Anterior cingulate cortex (tissue), 58 donors: Measurements from ENCODE around the gene DET1.
"Not testable (repeated sequence)": the region's sequence is repeated elsewhere in the genome, so short reads cannot be mapped to it uniquely, and the experiment has no call there.

ENCODE experiments used
- DNase-seq, 58 donors: peaks; one replicate each; lab custom pipeline; 2025; lab: John Stamatoyannopoulos, UW

Gene DET1

DNA sequence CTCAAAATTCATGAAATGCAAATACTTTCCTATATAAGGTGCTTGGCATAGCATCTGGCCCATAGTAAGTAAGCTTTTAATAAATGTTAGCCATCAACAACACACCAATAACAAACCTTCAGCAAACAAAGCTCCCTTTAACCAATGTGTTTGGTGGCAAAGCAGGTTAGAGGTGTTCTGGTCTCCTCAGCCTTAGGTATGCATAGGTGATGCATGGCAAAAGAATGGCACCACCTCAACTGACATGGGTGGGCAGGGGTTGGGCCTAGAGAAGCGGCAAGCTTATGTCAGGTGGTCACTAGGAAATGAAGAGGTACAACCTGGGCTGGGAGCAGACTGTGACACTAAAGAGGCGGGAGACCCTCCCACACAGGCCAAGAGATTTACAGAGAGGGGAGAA, 40.8 kb downstream of the DET1 start:
- DNase-seq = no peak

DNA sequence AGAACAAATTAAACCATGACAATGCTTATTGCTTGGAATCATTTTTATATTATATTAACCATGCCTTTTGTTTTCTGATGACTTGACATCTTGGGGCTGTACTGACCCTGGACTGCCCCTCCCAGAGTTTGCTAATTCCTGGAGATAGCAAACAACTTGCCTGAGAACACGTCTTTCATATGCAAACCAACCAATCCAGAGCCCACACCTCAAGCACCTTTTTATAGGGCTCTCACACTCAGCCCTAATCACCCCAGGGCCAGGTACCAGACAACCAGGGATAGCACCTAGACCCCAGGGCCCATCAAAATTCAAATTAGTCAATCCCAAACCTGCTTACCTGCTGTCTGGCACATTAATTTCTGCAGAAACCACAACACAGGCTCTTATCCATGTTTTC, 42.0 kb downstream of the DET1 start:
- DNase-seq = no peak

DNA sequence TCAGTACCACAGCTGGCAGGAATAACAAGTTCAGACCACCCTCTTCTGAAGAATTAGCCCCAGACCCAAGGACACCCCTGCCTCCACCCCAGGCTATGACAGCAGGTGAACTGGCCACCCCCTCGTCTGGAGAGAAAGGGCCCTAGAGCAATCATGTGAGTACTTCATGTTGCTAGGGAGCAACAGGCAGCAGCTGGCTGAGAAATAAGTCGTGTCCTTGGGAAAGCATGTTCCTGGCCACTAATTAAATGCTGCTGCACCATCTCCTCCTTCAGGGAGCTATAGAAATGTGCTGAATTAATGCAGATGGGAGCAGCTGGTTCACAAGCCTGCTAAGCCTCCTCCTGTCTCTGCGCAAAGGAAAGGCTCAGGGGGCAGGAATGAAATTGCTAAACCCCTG, 47.5 kb downstream of the DET1 start:
- DNase-seq = no peak

DNA sequence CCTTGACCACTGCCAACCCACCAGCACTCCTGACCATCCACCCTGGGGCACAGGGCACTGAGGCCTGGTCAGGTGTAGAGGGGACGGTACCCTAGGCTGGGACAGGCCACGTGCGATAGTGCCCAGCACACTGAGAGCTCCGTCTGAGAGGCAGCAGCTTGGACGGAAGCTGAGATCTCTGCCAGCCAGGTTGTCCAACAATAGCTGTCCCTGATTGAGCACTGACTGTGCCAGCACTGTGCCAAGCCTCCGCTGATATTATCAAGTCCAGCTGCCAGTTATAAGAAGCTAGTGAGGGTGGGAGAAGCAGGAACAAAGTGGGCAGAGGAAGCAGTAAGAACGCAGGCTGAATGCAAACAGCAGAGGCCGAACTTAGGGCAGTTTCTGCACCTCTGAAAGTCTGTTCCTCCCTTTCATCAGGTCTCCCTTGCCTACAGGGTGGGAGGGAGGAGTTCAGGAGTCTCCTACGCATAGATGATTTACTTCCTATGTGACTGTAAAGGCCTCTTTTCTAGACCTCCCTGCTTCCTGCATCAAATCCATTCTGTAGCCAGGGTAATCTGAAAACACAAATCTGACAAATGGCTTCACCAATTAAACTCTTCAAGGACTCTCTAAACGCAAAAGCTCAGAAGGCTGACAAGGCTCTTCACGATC, 49.2 kb downstream of the DET1 start:
- DNase-seq = peak in 21 of 58 donors; percentile 18 to 72 (median 40)

DNA sequence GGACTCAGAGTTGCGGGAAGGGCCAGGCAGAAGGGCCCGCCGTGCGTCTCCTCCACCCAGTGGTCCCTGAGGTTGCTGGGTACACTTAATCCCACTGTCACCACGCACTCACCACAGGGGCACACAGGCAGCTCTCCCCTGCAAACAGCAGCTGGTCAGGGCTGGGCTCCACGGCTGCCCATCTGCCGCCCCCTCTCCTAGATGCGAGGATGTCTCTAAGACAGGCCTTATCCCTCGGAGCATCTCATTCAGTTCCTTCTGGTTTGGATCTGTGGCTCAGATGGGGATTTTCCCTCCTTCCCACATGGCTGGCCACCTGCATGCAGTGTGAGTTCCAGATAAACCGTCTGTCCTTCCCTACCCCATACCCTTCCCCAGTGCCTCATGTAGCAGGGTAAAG, 52.6 kb downstream of the DET1 start:
- no peak for DNase-seq

DNA sequence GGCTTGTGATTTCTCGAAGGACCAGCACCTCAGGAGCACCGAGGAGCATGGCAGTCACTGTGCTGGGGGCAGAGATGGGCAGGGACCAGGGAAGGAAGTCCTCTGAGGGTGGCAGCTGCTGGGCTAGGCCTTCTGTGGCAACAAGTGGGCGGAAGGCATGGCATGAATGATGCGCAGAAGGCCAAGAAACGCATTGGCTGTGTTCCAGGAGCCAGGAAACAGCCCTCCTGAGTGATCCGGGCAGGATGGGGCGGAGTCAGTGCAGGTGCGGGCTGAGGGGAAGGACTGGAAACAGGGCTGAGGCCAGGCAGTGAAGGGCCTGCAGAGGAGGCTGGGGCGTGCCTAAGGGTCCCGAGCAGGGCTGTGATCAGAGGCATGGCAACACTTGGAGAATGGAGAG, 55.3 kb downstream of the DET1 start:
- DNase-seq = no peak

DNA sequence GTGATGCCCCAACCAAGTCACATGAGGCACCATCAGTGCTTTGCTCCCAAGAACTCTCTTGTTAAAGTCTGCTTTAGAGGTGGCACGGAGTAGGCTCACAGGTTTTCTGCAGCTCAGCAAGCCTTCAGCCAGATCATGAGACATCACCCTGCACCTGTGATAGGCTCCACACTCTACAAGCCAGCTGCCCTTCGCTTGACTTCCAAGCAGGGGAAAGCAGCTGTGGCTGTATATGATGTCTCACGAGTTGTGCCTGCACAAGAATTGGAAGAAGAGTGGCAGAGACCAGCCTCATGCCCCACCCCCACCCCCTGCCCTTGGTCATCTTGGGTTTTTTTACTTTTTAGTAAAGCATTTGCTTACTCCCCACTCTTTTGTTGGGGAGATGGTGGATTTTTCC, 56.4 kb downstream of the DET1 start:
- DNase-seq = no peak

DNA sequence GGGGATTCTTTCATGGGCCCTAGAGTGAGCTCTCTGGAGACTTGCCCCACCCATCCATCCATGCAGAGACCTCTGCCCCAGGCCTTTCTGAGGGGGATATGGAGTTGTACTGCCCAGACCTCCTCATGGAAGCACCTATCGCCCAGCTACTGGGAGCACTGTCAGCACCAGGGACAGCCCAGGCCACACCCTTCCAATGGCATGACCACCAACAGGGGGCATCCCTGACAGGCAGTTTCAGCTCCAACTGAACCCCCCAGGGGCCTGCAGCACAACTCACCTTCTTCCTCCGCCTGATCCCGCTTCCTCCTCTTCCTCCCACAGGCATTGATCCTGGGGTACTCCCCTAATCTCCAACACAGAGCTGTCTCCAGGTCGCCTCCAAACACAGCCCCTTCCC, 57.2 kb downstream of the DET1 start:
- DNase-seq = no peak

DNA sequence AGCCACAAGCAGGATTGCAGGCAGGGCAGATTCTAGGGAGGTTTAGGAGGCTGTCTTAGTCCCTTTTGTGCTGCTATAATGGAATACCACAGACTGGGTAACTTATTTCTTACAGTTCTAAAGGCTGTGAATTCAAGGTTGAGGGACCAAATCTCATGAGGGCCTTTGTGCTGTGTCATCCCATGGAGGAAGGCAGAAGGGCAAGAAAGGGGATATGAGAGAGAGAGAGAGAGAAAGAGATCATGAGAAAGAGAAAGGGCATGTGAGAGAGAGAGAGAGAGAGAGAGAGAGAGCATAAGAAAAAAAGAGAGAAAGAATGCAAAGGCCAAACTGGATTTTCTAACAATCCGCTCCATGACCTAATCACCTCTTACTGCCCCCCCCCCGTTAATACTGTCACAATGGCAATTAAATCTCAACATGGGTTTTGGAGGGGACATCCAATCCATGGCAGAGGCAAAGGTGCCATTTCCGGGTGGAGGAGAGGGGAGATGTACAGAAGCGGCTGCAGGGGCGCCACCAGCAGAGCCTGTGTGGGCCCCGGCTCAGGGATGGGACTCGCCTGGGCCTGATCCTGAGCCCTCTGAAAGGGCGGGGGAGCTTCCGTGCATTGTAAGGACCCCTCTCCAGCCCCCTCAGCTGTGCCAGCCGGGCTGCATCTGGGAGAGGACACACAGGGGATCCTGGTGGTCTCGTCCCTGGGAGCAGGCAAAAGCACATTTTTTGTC, 58.5 kb downstream of the DET1 start:
- DNase-seq = no peak

DNA sequence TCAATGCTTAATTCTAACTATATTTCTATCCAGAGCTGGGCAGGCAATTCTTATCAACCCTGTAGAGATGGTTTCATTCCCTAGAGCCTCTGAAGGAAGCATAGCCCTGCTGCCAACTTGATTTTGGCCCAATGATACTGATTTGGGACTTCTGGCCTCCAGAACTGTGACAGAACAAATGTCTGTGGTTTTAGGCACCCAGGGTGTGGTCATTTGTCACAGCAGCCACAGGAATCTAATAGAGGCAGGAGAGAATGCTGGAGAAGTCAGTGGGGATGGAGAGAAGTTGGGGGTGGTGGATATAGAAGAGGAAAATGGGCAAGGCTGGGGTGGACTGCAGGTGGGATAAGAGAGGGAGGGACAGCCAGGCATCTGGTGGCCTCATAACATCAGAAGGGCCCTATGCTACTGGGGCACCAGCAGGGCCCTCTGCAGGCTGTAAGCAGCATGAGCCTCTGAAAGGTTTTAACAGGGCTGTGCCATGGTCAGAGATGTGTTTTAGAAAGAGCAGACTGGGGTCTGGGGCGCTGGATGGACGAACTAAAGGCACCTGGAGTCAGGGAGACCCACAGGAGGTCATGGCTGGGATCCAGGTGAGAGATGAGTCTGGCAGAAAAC, 59.2 kb downstream of the DET1 start:
- no peak for DNase-seq

DNA sequence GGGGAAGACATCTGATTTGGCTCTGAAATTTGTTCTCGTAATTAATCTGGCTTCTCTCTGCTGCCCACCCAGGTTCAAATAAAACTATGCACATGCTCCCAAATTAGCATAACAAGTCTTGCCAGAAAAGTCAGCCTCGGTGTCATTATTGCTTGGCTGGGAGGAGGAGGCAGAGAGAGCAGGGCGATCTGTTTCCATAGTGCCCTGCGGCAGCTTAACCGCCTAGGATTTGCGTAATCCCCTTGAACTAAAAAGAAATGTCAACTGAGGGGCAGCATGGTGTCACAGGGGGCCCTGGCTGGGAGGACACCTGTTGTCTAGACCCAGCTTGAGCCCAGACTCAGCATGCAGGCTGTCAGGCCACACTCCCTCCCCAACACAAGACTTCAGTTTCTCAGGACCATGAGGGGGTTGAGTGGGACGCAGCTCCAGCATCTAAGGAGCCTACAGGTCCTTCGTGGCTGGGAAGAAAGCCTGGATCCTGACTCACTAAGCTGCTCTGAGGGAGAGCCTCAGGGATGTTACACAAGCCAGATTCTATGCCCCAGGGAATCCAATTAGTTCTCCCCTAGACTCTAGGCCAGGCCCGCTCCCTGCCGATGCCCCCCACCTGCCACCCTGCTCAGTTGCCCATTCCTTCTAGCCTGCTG, 61.7 kb downstream of the DET1 start:
- DNase-seq = peak in 9 of 58 donors; percentile 17 to 55 (median 27)

DNA sequence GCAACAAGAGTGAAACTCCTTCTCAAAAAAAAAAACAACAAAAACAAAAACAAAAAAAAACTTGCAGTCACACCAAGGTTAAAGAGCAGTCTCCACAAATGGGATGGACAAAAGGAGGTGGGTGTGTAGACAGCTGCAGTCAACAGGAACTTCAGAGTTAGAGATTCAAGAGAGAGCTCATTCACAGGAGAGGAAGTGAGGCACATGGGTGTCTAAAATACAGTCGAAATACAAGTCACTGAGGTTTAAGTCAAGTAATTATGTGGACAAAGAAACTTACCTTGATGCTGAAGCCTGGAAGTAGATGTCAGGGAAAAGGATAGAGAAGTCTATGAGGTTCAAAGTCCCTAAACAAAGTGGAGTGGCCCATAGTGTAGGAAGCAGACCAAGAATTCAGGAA, 64.2 kb downstream of the DET1 start:
- DNase-seq = no peak

DNA sequence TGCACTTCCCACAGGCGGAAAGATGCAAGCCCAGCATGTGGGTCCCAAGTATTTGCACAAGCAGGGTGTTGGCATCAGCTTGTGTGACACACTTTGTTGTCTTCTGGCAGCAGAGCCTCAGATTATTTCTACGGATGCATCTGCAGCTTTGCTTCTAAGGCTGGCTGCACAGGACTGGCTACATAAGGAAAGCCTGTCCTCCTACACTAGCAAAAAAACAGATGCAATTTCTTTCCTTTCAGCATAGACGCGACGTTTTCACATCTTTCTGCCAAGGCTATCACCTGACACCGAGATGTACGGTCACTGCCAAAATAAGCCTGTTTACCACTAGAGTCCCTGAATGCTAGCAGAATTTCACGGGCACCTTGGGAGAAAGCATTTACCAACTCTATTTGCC, 65.5 kb downstream of the DET1 start:
- DNase-seq = peak in 23 of 58 donors; percentile 11 to 74 (median 41)

DNA sequence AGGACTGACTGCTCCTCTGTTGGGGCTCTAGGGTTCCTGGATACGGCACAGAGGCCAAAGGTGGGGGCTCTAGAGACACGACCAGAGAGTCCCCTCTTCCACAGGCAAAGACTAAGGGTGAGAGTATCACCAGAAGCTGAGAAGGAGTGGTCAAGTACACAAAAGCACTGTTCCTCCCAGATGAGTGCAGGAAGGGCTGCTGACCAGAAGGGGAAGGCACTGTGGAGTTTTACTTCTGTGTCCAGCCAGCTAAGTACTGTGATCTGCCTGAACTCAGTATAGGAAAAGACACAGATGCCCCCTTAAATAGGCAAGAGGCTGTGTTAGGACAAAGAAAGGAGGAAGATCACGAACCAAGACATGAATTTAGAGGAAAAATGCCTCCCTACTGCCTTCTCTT, 67.3 kb downstream of the DET1 start:
- no peak for DNase-seq

DNA sequence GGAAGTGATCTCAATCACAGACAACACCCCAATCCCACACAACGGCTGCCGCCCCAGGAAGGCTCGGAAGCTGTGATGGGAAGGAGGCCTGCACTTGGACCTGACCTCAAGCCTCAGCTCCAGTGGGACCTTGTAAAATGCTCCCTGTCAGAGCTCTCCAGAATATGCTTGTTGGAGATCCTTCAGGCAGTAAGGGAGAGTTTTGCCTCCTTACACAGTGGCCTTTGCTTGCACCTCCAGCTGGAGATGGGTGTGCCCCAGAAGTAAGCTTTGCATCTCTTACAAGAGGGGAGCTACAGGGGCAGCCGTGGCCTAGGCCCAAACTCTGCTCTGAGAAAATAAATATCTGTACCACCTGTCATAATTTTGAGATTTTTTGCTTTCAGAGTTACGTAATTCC, 68.6 kb downstream of the DET1 start:
- DNase-seq = no peak

DNA sequence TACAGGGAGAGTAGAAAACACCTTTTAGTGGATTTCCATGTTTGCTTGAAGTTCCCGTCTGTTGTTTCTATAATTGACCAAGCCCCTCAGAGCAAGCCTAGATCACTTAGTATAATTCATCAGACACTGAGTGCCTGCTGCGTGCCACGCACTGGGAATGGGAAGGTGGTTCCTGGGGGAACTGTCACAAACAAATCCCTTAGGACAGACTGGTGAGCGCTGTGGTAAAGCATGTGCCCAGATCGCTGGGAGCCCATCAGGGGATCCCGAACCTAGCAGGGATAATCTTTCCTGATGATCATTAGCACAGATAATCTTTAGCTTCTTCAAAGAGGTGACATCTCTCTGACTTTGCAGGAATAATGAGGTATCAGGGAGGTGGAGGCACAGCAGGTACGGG, 69.4 kb downstream of the DET1 start:
- DNase-seq = no peak

DNA sequence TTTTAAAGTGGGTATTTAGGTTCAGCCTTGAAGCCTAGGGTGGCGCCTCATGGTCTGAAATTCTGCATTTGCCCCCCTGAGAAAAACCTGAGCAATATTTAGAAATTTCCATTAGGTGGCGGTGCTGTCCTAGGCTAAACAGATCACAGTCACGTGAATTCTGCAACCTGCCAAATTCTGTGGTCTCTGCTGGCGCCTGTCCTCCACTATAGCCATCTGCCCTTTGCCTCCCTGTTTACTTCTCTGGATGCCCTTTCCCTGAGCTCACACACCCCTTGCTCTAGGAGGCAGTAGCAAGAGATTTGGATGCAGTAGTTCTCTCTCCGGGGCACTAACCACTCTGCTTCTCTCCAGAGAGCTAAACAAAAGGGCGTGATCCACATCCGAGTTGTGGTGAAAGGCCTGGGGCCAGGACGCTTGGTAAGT, 69.8 kb downstream of the DET1 start:
- peak in 39 of 58 donors; percentile 10 to 77 (median 36) for DNase-seq

DNA sequence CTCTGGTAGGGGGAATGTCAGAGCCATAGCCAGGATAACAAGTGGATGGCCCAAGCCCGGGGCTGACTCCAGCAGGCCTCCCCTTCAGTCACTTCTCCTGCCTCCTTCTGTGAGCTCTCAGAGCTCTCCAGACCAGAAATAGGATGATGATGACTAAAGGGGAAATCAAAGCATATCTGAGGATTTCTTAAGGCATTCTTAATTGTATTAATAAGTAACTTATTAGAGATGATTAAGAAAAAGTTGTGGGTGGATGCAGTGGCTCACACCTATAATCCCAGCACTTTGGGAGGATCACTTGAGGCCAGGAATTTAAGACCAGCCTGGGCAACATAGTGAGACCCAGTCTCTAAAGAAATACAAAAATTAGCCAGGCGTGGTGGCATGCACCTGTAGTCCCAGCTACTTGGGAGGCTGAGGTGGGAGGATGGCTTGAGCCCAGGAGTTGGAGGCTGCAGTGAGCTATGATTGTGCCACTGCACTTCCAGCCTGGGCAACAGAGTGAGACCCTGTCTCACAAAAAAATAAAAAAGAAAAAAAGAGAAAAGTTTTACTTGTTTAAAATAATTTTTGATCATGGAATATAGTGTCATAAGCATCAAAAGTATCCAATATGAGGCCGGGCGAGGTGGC, 72.7 kb downstream of the DET1 start:
- DNase-seq = not testable (repeated sequence)

DNA sequence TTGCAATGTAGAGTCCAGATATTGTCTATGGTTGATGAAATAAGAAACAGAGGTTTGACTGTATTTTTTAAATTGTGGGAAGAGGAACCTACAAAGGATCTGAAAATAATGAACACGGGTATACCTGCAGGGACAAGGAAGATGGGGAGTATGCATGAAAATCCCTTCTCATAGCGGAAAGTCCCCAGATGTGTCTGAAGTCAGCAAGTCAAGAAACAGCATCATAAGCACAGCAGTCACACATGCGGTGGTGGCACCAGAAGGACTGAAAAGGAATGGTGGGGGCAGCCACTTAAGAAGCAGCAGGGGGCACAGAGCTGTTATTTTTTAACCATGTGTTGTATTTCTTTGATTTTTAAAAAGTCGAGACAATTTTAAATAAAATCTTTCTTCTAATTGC, 74.3 kb downstream of the DET1 start:
- no peak for DNase-seq

DNA sequence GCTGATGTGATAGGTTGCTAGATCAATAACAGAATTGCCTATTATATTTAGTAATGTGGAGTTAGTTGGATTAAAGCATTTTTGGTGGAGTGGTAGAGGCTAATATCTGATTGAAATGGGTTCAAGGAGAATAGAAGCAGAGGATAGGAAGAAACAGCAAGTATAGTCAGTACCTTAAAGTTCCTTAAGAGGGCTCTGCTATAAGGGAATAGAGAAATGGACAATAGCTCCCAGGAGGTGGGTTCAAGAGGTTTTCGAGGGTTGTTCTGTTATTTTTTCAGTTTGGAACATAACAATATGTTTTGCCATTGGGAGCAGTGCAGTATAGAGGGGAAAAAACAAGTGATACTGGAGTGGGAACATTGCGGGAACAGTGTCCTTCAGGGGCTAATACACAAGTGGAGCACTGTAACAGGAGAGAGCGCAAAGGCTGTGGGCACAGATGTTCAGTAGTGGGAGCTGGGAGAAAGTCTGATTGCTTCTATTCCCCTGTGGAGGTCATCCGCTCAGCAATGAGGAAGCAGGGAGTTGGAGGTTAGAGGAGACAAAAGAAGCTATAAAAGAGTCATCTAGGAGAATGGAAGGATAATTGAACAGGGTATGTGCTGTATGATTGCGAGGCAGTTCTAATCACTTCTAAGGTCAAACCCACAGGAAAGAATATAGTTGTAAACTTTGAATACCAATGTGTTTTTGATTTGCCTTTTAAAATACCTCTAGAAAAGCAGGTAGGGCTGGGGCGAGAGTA, 75.7 kb downstream of the DET1 start:
- DNase-seq = no peak
